Measurements from ENCODE around the gene RAB26. TPM values are rescaled to one million over a fixed set of nuclear protein-coding genes. Genes with fewer than 3 reads are reported as not detected.

The RAB26 gene
- total and polyA plus RNA-seq, 2 of the 13 experiments (the other 11 are each of a cell fraction or from before 2014, with no cell fraction given) = 0.86 to 3.6 TPM

DNA sequence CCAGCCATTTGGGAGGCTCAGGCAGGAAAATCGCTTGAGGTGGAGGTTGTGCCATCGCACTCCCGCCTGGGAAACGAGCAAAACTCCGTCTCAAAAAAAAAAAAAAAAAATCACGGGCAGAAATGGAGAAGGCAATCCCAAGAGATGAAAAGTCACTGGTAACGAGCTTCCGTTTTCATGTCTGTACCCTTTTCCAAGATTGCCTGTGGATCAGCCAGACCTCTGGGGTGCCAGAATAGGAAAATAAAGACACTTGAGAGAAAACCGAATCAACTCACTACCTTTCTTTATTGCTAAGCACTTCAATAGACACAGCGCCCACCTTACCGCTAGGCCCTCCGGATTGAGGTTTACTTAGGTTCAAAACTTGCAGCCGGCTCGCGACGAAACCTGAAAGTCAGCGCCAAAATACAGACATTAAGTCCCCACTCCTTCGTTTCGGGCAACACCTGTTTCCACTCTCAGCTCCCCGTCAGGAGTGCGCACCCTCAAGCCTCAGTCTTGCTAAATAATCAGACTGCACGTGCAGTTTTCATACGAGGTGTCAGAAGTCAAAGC is 6.2 kb downstream of the RAB26 start:
- FAIRE-seq = no peak
- in situ Hi-C loops (cut with HindIII; ENCODE audit: extremely low pct_ligation_motif_present, low pct_unique_long_range_greater_than_20kb) = no loop called here
- H3K9me3 ChIP-seq (ENCODE audit: low read length) = no peaks in the 10 kb centered on the region
- peak overlapping the region; percentile 99 for H3K9ac ChIP-seq (ENCODE audit: insufficient read depth, low read depth, low read length)
- 1% methylated on average over 23 of the region's 23 CpGs for WGBS (ENCODE audit: low lambda C conversion rate)
- peak overlapping the region; percentile 85 for H3K27ac ChIP-seq (ENCODE audit: extremely low read length, insufficient read depth, low read length)
- peaks cover 74% of the 10 kb centered on the region for H3K4me1 ChIP-seq (ENCODE audit: insufficient read depth, low read length)
- H3K36me3 ChIP-seq (replicated peaks in 1 of 2; ENCODE audit: control insufficient read depth in 1 of 2, insufficient read depth in 2 of 2, low read length in 2 of 2) = peaks cover 0 to 11% of the 10 kb centered on the region in 2 experiments; a peak in 4 of 5 replicates
- H2AFZ ChIP-seq (ENCODE audit: low read length) = no peak overlapping the region
- H4K20me1 ChIP-seq (ENCODE audit: insufficient read depth, low read length) = peaks cover 75% of the 10 kb centered on the region
- intact Hi-C loops (cut with micrococcal nuclease; ENCODE audit: unreplicated experiment) = loop anchor here (1.0 kb wide), 1 partner anchor 321 kb away; the partner anchor contains the start of gene TBC1D24
- CTCF ChIA-PET (ENCODE audit: low intra/inter-chr PET ratio, low total read pairs) = no interaction called here
- ATAC-seq = no peak
- no peak for DNase-seq (ENCODE audit: low spot score)
- H3K79me2 ChIP-seq (ENCODE audit: insufficient read depth, low read length) = peaks cover 62% of the 10 kb centered on the region
- peak overlapping the region; percentile 88 to 99 (median 98) for H3K4me3 ChIP-seq (replicated peaks in 1 of 3; ENCODE audit: insufficient read depth in 1 of 3, low read depth in 2 of 3, low read length in 3 of 3)
- BruUV-seq (replicated peaks) = TSS peak; percentile 89
- H3K4me2 ChIP-seq (ENCODE audit: low read depth, low read length) = peak overlapping the region; percentile 97
- POLR2A ChIA-PET = interaction anchor here (0.8 to 6.6 kb wide), 45 partner anchors 8 to 597 kb away, joined by 3 to 79 read pairs (median 10); partner anchors contain the start of genes BRICD5, ECI1, FAHD1 and MAPK8IP3
- H3K27me3 ChIP-seq (ENCODE audit: control insufficient read depth in 1 of 2, insufficient read depth in 2 of 2, low read length in 2 of 2) = no peaks in the 10 kb centered on the region; a peak in 1 of 5 replicates
- TF ChIP-seq, protein P1, sequence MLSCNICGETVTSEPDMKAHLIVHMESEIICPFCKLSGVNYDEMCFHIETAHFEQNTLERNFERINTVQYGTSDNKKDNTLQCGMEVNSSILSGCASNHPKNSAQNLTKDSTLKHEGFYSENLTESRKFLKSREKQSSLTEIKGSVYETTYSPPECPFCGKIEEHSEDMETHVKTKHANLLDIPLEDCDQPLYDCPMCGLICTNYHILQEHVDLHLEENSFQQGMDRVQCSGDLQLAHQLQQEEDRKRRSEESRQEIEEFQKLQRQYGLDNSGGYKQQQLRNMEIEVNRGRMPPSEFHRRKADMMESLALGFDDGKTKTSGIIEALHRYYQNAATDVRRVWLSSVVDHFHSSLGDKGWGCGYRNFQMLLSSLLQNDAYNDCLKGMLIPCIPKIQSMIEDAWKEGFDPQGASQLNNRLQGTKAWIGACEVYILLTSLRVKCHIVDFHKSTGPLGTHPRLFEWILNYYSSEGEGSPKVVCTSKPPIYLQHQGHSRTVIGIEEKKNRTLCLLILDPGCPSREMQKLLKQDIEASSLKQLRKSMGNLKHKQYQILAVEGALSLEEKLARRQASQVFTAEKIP (CRISPR knock-in tag; IDR thresholded peaks at IDR 0.05; ENCODE audit: borderline replicate concordance) = 0 out of 2 replicates have a peak, but pooled peaks have one; percentile 77
- TF ChIP-seq, protein P2, sequence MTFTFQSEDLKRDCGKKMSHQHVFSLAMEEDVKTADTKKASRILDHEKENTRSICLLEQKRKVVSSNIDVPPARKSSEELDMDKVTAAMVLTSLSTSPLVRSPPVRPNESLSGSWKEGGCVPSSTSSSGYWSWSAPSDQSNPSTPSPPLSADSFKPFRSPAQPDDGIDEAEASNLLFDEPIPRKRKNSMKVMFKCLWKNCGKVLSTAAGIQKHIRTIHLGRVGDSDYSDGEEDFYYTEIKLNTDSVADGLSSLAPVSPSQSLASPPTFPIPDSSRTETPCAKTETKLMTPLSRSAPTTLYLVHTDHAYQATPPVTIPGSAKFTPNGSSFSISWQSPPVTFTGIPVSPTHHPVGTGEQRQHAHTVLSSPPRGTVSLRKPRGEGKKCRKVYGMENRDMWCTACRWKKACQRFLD (CRISPR knock-in tag; IDR thresholded peaks at IDR 0.05; ENCODE audit: borderline replicate concordance) = 0 out of 2 replicates have a peak, but pooled peaks have one; percentile 9
- TF ChIP-seq REXO4 (CRISPR knock-in tag; IDR thresholded peaks at IDR 0.05; ENCODE audit: borderline replicate concordance) = 0 out of 2 replicates have a peak, but pooled peaks have one; percentile 45
- no peak for TF ChIP-seq ZFP36L1 (CRISPR knock-in tag; IDR thresholded peaks at IDR 0.05)
- no peak for TF ChIP-seq ZNF781 (CRISPR knock-in tag; IDR thresholded peaks at IDR 0.05; ENCODE audit: borderline replicate concordance, not compliant biosample characterization)
- TF ChIP-seq, protein P3, sequence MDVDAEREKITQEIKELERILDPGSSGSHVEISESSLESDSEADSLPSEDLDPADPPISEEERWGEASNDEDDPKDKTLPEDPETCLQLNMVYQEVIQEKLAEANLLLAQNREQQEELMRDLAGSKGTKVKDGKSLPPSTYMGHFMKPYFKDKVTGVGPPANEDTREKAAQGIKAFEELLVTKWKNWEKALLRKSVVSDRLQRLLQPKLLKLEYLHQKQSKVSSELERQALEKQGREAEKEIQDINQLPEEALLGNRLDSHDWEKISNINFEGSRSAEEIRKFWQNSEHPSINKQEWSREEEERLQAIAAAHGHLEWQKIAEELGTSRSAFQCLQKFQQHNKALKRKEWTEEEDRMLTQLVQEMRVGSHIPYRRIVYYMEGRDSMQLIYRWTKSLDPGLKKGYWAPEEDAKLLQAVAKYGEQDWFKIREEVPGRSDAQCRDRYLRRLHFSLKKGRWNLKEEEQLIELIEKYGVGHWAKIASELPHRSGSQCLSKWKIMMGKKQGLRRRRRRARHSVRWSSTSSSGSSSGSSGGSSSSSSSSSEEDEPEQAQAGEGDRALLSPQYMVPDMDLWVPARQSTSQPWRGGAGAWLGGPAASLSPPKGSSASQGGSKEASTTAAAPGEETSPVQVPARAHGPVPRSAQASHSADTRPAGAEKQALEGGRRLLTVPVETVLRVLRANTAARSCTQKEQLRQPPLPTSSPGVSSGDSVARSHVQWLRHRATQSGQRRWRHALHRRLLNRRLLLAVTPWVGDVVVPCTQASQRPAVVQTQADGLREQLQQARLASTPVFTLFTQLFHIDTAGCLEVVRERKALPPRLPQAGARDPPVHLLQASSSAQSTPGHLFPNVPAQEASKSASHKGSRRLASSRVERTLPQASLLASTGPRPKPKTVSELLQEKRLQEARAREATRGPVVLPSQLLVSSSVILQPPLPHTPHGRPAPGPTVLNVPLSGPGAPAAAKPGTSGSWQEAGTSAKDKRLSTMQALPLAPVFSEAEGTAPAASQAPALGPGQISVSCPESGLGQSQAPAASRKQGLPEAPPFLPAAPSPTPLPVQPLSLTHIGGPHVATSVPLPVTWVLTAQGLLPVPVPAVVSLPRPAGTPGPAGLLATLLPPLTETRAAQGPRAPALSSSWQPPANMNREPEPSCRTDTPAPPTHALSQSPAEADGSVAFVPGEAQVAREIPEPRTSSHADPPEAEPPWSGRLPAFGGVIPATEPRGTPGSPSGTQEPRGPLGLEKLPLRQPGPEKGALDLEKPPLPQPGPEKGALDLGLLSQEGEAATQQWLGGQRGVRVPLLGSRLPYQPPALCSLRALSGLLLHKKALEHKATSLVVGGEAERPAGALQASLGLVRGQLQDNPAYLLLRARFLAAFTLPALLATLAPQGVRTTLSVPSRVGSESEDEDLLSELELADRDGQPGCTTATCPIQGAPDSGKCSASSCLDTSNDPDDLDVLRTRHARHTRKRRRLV (CRISPR knock-in tag; IDR thresholded peaks at IDR 0.05) = 0 out of 2 replicates have a peak, but pooled peaks have one; percentile 1
- TF ChIP-seq RBM22 (optimal IDR thresholded peaks at IDR 0.05; ENCODE audit: low read length) = peak; percentile 99
- TF ChIP-seq SYNCRIP (IDR thresholded peaks at IDR 0.05; ENCODE audit: insufficient read depth, low read depth, low read length) = no peak
- TF ChIP-seq, protein P4, sequence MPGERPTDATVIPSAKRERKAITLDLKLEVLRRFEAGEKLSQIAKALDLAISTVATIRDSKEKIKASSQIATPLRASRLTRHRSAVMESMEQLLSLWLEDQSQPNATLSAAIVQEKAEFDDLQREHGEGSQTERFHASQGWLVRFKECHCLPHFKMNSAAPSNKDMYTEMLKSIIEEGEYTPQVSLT (CRISPR knock-in tag; IDR thresholded peaks at IDR 0.05; ENCODE audit: borderline replicate concordance, low read depth) = peak; percentile 44; the same call in 1 of the 2 replicates
- TF ChIP-seq, protein P5, sequence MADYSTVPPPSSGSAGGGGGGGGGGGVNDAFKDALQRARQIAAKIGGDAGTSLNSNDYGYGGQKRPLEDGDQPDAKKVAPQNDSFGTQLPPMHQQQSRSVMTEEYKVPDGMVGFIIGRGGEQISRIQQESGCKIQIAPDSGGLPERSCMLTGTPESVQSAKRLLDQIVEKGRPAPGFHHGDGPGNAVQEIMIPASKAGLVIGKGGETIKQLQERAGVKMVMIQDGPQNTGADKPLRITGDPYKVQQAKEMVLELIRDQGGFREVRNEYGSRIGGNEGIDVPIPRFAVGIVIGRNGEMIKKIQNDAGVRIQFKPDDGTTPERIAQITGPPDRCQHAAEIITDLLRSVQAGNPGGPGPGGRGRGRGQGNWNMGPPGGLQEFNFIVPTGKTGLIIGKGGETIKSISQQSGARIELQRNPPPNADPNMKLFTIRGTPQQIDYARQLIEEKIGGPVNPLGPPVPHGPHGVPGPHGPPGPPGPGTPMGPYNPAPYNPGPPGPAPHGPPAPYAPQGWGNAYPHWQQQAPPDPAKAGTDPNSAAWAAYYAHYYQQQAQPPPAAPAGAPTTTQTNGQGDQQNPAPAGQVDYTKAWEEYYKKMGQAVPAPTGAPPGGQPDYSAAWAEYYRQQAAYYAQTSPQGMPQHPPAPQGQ (CRISPR knock-in tag; IDR thresholded peaks at IDR 0.05; ENCODE audit: borderline replicate concordance) = 0 out of 2 replicates have a peak, but pooled peaks have one; percentile 25
- 0 out of 2 replicates have a peak, but pooled peaks have one; percentile 17 for TF ChIP-seq GLI4 (CRISPR knock-in tag; IDR thresholded peaks at IDR 0.05; ENCODE audit: borderline replicate concordance)
